B cell (primary cell): ENCODE measurements around the gene ZNF79. TPM values are rescaled to one million over a fixed set of nuclear protein-coding genes. Genes with fewer than 3 reads are reported as not detected.

Experiments
- ATAC-seq: fragments of 200-7000 bp; cut with Tn5 transposase; one replicate; pipeline ENCODE4 v1.10.0; 2021; ENCODE audit warnings: low read depth, mild to moderate bottlenecking, moderate number of reproducible peaks, moderate library complexity
- CTCF ChIA-PET: fragments of 350-600 bp; sonication (Branson Sonifier 250); formaldehyde crosslinking; loops from one replicate; lab custom pipeline; 2021; ENCODE audit warnings: antibody characterized with exemption, inconsistent platforms; lab: Charles Lee
- POLR2A ChIA-PET: fragments of 350-600 bp; sonication (Branson Sonifier 250); formaldehyde crosslinking; loops from one replicate; lab custom pipeline; 2021; ENCODE audit warnings: antibody characterized with exemption; lab: Charles Lee
- DNase-seq: peaks from one replicate; pipeline ENCODE4 v3.0.0; 2013
- H2AFZ ChIP-seq: 2 replicates; pipeline ENCODE4 v1.6.1; 2012; ENCODE audit warnings: mild to moderate bottlenecking, low read depth, low read length; ENCODE audit not compliant: insufficient read depth, poor library complexity, severe bottlenecking
- H3K27ac ChIP-seq, 2 donors: 1 replicate in 1 of 2; 2 replicates in 1 of 2; pipeline ENCODE4 v1.5.1; 2012 to 2013; ENCODE audit warnings: low read length in 2 of 2, mild to moderate bottlenecking in 2 of 2, moderate library complexity in 1 of 2
- H3K27me3 ChIP-seq, 4 experiments: fragments of 200-600 bp in 1 of 4; sonication (generic) in 1 of 4; replicated peaks in 1 of 4; 1 replicate in 2 of 4; 2 replicates in 2 of 4; pipeline versions ENCODE4 v1.6.1 to v1.7.0; 2013 to 2016; ENCODE audit warnings: low read length in 3 of 4, mild to moderate bottlenecking in 2 of 4, mixed read lengths in 1 of 4, moderate library complexity in 1 of 4; ENCODE audit not compliant: insufficient read depth in 4 of 4, control insufficient read depth in 3 of 4; ENCODE audit errors: control extremely low read depth in 1 of 4
- H3K36me3 ChIP-seq, 2 experiments: replicated peaks in 1 of 2; 1 replicate in 1 of 2; 2 replicates in 1 of 2; pipeline versions ENCODE4 v1.6.1 to v1.7.1; 2013; ENCODE audit warnings: low read length in 1 of 2; ENCODE audit not compliant: insufficient read depth in 2 of 2, control insufficient read depth in 1 of 2; ENCODE audit errors: control extremely low read depth in 1 of 2, extremely low read depth in 1 of 2
- H3K4me1 ChIP-seq, 2 donors: fragments of 200-600 bp in 1 of 2; sonication (generic) in 1 of 2; 1 replicate in 1 of 2; 2 replicates in 1 of 2; pipeline versions ENCODE4 v1.5.1 to v1.6.1; 2013 to 2017; ENCODE audit warnings: low read length in 2 of 2; ENCODE audit not compliant: control insufficient read depth in 2 of 2, insufficient read depth in 2 of 2
- H3K4me2 ChIP-seq: replicated peaks from 2 replicates; pipeline ENCODE3; 2012; ENCODE audit warnings: mild to moderate bottlenecking, low read depth, low read length; ENCODE audit not compliant: poor library complexity, severe bottlenecking
- H3K4me3 ChIP-seq, 5 experiments: fragments of 200-600 bp in 1 of 5; sonication (generic) in 1 of 5; 1 replicate in 3 of 5; 2 replicates in 2 of 5; pipeline versions ENCODE4 v1.5.1 to v1.7.0; 2011 to 2016; ENCODE audit warnings: low read length in 4 of 5, mild to moderate bottlenecking in 4 of 5, low read depth in 2 of 5, control low read depth in 1 of 5, moderate library complexity in 1 of 5; ENCODE audit not compliant: insufficient read depth in 1 of 5; ENCODE audit errors: control extremely low read depth in 1 of 5, extremely low read depth in 1 of 5
- H3K79me2 ChIP-seq: fragments of 200-600 bp; sonication (generic); one replicate; pipeline ENCODE4 v1.6.0; 2016; ENCODE audit warnings: low read length; ENCODE audit not compliant: control insufficient read depth, insufficient read depth
- H3K9ac ChIP-seq: fragments of 200-600 bp; sonication (generic); 2 replicates; pipeline ENCODE4 v1.6.1; 2017; ENCODE audit warnings: mild to moderate bottlenecking, low read length, moderate library complexity
- H3K9me3 ChIP-seq, 3 donors: one replicate each; pipeline versions ENCODE4 v1.6.1 to v1.7.1; 2013; ENCODE audit warnings: low read length in 2 of 3; ENCODE audit not compliant: control insufficient read depth in 2 of 3, insufficient read depth in 1 of 3; ENCODE audit errors: control extremely low read depth in 1 of 3
- H4K20me1 ChIP-seq: 2 replicates; pipeline ENCODE4 v1.6.0; 2012; ENCODE audit warnings: mild to moderate bottlenecking, low read length; ENCODE audit not compliant: insufficient read depth, control insufficient read depth, poor library complexity, severe bottlenecking
- H3K27ac Mint-ChIP-seq: one replicate; pipeline ENCODE4 v1.8.0; 2021; ENCODE audit warnings: mixed read lengths
- H3K27me3 Mint-ChIP-seq: one replicate; pipeline ENCODE4 v1.8.0; 2021; ENCODE audit warnings: mixed read lengths
- H3K4me1 Mint-ChIP-seq: one replicate; pipeline ENCODE4 v1.8.0; 2021; ENCODE audit warnings: mixed read lengths
- H3K4me3 Mint-ChIP-seq: one replicate; pipeline ENCODE4 v1.8.0; 2021; ENCODE audit warnings: mixed read lengths
- H3K9me3 Mint-ChIP-seq: one replicate; pipeline ENCODE4 v1.8.0; 2022; ENCODE audit warnings: mixed read lengths; ENCODE audit not compliant: insufficient read depth
- EZH2 ChIP-seq: IDR thresholded peaks from 2 replicates; pipeline ENCODE4 v1.6.1; 2012; ENCODE audit warnings: borderline replicate concordance, low read depth, mild to moderate bottlenecking, moderate library complexity, low read length; ENCODE audit not compliant: insufficient read depth, poor library complexity, severe bottlenecking
- WGBS: methylation state at CpG from one replicate; pipeline ENCODE4 v1.1.5; 2013; ENCODE audit warnings: missing lambda C conversion rate; ENCODE audit not compliant: insufficient coverage; 5-methylcytosine and 5-hydroxymethylcytosine counted together
- intact Hi-C: fragments of 100-400 bp; cut with micrococcal nuclease; formaldehyde crosslinking; loops from one replicate; pipeline ENCODE4 v1.10.0; 2022
- polyA plus RNA-seq: library from polyadenylated mRNA; depleted of rRNA; stranded (reverse); fragments of >200 nt; gene quantifications from 2 replicates; pipeline ENCODE4 v1.2.3, GENCODE V29; 2012
- total RNA-seq, 2 donors: library from RNA; stranded (reverse); fragments of 120-200 nt in 1 of 2; gene quantifications; 1 replicate in 1 of 2; 2 replicates in 1 of 2; pipeline versions ENCODE4 v1.2.3 to v1.2.4, GENCODE V29; 2013 to 2022
- TF ChIP-seq, protein P1 (sequence below): fragments of 200-600 bp; IDR thresholded peaks from one replicate; pipeline ENCODE4 v1.8.0; 2022; ENCODE audit warnings: antibody characterized with exemption, mild to moderate bottlenecking

ZNF79 gene
- total and polyA plus RNA-seq, 2 donors (not counting 1 experiment from before 2014, with no cell fraction given) = 4.8 to 16.1 TPM

DNA sequence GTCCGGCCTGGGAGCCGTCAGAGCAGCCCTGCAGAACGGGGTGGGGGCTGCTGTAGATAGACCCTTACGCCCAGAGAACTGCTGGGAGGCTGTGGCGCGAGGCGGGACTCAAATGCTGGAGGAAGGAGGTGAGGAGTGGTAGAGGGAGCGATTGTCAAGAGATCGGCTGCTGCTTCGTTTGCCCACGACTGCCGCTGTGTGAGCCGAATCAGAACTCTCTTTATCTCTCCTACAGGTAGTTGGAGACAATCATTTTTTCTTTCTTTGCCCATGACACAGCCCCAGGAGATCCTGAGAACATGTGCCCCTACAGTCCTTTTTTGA, 456 bp downstream of the ZNF79 start:
- H3K27me3 Mint-ChIP-seq = no peaks in the 10 kb centered on the region
- Histone ChIP-seq H3K9me3 (no peaks in the 10 kb centered on the region), H3K79me2 (peaks cover 69% of the 10 kb centered on the region), H3K27me3 (no peaks in the 10 kb centered on the region), H4K20me1 (peaks cover 9% of the 10 kb centered on the region), H3K4me1 (peaks cover 19 to 24% of the 10 kb centered on the region in 2 donors), H3K4me3 (peak overlapping the region; percentile 73 to 97 (median 86)), H3K9ac (peak overlapping the region; percentile 87), H3K4me2 (peak overlapping the region; percentile 87), H2AFZ (peak overlapping the region; percentile 92), H3K36me3 (peaks cover 0 to 8% of the 10 kb centered on the region in 2 experiments), H3K27ac (peak overlapping the region; percentile 56 to 79)
- peaks cover 36% of the 10 kb centered on the region for H3K4me1 Mint-ChIP-seq
- ChIA-PET POLR2A (interaction anchor here (0.6 to 1.8 kb wide), 4 partner anchors 26 to 643 kb away, joined by 3 to 8 read pairs (median 4); partner anchors contain the start of genes LRSAM1, RPL12 and SLC2A8), CTCF (interaction anchor here (1.0 to 1.8 kb wide), 4 partner anchors 20 to 28 kb away, joined by 3 to 5 read pairs (median 4); partner anchors contain the start of genes LRSAM1, RPL12 and SLC2A8)
- TF ChIP-seq EZH2 = no peak
- TF ChIP-seq, protein P1, sequence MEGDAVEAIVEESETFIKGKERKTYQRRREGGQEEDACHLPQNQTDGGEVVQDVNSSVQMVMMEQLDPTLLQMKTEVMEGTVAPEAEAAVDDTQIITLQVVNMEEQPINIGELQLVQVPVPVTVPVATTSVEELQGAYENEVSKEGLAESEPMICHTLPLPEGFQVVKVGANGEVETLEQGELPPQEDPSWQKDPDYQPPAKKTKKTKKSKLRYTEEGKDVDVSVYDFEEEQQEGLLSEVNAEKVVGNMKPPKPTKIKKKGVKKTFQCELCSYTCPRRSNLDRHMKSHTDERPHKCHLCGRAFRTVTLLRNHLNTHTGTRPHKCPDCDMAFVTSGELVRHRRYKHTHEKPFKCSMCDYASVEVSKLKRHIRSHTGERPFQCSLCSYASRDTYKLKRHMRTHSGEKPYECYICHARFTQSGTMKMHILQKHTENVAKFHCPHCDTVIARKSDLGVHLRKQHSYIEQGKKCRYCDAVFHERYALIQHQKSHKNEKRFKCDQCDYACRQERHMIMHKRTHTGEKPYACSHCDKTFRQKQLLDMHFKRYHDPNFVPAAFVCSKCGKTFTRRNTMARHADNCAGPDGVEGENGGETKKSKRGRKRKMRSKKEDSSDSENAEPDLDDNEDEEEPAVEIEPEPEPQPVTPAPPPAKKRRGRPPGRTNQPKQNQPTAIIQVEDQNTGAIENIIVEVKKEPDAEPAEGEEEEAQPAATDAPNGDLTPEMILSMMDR = peak; percentile 1
- peak overlapping the region; percentile 99 for H3K4me3 Mint-ChIP-seq
- ATAC-seq = no peak
- no peak for DNase-seq
- WGBS = 0% methylated on average over 7 of the region's 13 CpGs
- peak overlapping the region; percentile 95 for H3K27ac Mint-ChIP-seq
- intact Hi-C loops = loop anchor here (1.0 kb wide), 5 partner anchors 27 to 257 kb away; partner anchors contain the start of genes LRSAM1, RPL12 and SLC2A8
- no peaks in the 10 kb centered on the region for H3K9me3 Mint-ChIP-seq

DNA sequence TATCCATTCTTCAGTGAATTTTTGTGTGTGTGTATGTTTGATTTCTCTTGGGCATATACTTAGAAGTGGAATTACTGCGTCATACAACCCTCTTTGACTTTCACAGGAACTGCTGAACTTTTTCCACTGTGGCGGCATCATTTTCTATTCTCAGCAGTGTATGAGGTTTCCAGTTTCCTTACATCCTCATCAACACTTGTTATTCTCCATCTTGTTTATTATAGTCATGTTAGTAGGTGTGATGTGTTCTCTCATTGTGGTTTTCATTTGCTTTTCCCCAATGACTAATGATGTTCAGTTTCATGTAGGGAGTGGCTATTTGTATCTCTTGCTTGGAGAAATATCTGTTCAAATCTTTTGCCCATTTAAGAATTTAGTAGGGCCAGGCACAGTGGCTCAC, 2.6 kb downstream of the ZNF79 start:
- no peaks in the 10 kb centered on the region for H3K27me3 Mint-ChIP-seq
- H3K4me1 Mint-ChIP-seq = peaks cover 36% of the 10 kb centered on the region
- H3K9me3 Mint-ChIP-seq = no peaks in the 10 kb centered on the region
- Histone ChIP-seq H3K27me3 (no peaks in the 10 kb centered on the region), H4K20me1 (peaks cover 9% of the 10 kb centered on the region), H2AFZ (no peak overlapping the region), H3K9ac (no peak overlapping the region), H3K9me3 (no peaks in the 10 kb centered on the region), H3K36me3 (peaks cover 2 to 16% of the 10 kb centered on the region in 2 experiments), H3K4me1 (peaks cover 19 to 24% of the 10 kb centered on the region in 2 donors), H3K4me3 (no peak overlapping the region), H3K79me2 (peaks cover 81% of the 10 kb centered on the region), H3K27ac (no peak overlapping the region), H3K4me2 (no peak overlapping the region)
- CTCF ChIA-PET = no interaction called here
- intact Hi-C loops = no loop called here
- no peak overlapping the region for H3K27ac Mint-ChIP-seq
- no peak for TF ChIP-seq EZH2
- TF ChIP-seq, protein P1 = no peak
- POLR2A ChIA-PET = no interaction called here
- DNase-seq = no peak
- WGBS = 100% methylated on average over 1 of the region's 2 CpGs
- H3K4me3 Mint-ChIP-seq = peak overlapping the region; percentile 28
- no peak for ATAC-seq
